ENCODE measurements around the gene NTN3.

Gene NTN3

DNA sequence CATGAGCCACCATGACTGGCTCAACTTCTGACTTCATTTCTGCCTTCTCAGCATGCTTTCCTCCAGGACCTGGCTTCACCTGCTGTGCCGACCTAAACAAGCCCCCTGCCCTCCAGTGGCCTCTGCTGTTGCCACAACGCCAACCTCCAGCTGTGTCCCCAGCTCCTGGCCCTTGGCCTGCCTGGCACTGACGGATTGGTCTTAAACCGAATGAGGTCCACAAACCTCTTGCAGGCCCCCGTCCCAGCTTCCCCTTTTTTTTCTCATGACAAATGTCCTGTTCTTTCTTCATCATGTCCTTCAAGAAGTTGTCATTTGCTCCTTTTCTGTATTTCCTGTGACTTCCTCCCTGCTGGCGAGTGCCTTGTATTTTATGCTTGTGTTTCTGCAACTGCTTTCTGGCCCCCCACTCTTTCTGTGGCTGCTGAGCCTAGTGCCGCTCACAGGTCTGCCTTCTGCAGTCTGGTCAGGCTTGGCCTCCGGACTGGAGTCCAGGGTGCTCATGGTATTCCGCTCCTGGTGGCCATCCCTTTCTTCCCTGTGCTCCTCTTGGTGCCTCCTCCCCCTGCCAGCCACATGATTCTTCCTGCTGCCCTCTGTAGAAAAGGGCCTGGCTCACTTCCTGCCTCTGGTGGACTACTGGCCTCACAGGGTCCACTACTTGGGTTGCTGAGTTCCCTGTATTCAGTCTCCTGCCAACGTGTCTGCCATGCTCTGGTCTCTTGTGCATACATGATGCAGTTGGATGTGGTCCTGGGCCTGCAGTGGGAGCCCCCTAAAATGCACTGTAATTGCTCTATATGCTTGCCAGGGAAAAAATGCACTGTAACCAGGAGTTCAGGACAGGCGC is 45.5 kb downstream of the NTN3 start:
- no peak overlapping the region for H3K27ac ChIP-seq (ENCODE audit: low read depth, low read length)
- H3K4me1 ChIP-seq (ENCODE audit: control insufficient read depth, insufficient read depth, low read length, unreplicated experiment) = peaks cover 45% of the 10 kb centered on the region
- no peaks in the 10 kb centered on the region for H3K27me3 ChIP-seq (ENCODE audit: insufficient read depth, low read length)
- peaks cover 73% of the 10 kb centered on the region for H3K79me2 ChIP-seq (ENCODE audit: control insufficient read depth, insufficient read depth, low read length, unreplicated experiment)
- no peak overlapping the region for H2AFZ ChIP-seq (ENCODE audit: low read length, unreplicated experiment)
- H3K4me3 ChIP-seq (ENCODE audit: low read depth, low read length) = peak overlapping the region; percentile 87
- no peaks in the 10 kb centered on the region for H3K36me3 ChIP-seq (ENCODE audit: insufficient read depth, low read length)

DNA sequence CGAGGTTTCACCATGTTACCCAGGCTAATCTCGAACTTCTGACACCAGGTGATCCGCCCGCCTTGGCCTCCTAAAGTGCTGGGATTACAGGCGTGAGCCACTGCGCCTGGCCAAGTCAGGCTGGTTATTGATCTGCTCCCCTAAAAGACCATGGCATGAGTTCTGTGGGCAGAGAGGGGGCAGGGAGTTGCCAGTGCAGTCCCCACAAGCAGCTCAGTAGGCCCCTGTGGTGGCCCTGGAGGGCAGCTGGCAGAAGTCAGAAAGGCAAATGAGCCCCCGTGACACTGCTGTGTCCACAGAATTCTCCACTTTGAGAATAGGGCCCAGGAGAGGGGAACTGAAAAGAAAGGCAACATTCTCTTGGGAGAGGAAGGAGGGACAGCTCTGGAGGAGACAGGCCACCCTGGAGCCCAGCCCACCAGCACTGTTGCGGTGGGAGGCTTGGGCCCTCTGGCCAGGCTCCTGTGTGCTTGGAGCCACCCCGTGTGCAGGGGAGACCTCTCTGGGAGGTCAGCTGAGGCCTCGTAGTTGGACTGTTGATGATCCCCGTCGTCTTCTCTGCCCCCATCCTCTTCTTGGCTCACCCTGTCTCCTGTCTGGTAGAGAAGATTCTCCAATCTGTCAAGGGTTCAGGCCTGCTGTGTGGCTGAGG is 47.0 kb downstream of the NTN3 start:
- peaks cover 77% of the 10 kb centered on the region for H3K79me2 ChIP-seq (ENCODE audit: control insufficient read depth, insufficient read depth, low read length, unreplicated experiment)
- H3K27ac ChIP-seq (ENCODE audit: low read depth, low read length) = no peak overlapping the region

DNA sequence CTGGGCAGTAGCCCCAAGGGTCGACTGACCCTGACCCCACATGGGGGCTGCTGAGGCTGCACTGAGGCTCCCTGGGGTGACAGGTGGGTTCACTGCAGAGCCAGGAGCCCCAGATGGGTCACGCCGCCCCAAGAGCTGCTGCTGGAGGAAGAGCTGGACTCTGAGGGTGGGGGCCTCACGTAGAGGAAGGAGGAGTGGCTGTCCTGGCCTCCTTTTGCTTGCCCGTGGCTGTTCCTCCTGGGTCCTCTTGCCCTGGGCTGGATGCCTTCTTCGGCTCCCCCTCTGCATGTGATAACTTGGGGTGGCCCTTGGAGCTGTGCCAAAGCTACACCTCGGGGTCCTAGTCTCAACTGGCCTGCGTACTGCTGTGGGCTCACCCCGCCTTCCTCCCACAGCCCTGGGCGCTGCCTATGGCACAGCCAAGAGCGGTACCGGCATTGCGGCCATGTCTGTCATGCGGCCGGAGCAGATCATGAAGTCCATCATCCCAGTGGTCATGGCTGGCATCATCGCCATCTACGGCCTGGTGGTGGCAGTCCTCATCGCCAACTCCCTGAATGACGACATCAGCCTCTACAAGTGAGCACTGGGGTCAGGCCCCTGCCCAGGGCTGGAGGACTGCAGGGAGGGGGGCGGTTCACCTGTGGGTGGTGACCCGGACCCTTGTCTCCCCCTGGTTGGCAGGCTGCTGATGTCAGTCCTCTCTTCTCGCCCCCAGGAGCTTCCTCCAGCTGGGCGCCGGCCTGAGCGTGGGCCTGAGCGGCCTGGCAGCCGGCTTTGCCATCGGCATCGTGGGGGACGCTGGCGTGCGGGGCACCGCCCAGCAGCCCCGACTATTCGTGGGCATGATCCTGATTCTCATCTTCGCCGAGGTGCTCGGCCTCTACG is 48.0 kb downstream of the NTN3 start:
- Histone ChIP-seq H3K79me2 (ENCODE audit: control insufficient read depth, insufficient read depth, low read length, unreplicated experiment) (peaks cover 80% of the 10 kb centered on the region), H3K27me3 (ENCODE audit: insufficient read depth, low read length) (no peaks in the 10 kb centered on the region), H3K4me3 (ENCODE audit: low read depth, low read length) (peak overlapping the region; percentile 55; the same call in 1 of the 2 replicates), H3K4me1 (ENCODE audit: control insufficient read depth, insufficient read depth, low read length, unreplicated experiment) (peaks cover 45% of the 10 kb centered on the region), H3K27ac (ENCODE audit: low read depth, low read length) (0 out of 2 replicates have a peak overlapping the region, but pooled peaks have one; percentile 59), H3K36me3 (ENCODE audit: insufficient read depth, low read length) (no peaks in the 10 kb centered on the region; the same call in 1 of the 2 replicates), H2AFZ (ENCODE audit: low read length, unreplicated experiment) (no peak overlapping the region)

More for the DNA sequence above, 47.0 kb downstream of the NTN3 start:
- Histone ChIP-seq H3K4me1 (ENCODE audit: control insufficient read depth, insufficient read depth, low read length, unreplicated experiment) (peaks cover 45% of the 10 kb centered on the region), H2AFZ (ENCODE audit: low read length, unreplicated experiment) (no peak overlapping the region), H3K27me3 (ENCODE audit: insufficient read depth, low read length) (no peaks in the 10 kb centered on the region), H3K36me3 (ENCODE audit: insufficient read depth, low read length) (no peaks in the 10 kb centered on the region), H3K4me3 (ENCODE audit: low read depth, low read length) (no peak overlapping the region; the same call in 1 of the 2 replicates)

DNA sequence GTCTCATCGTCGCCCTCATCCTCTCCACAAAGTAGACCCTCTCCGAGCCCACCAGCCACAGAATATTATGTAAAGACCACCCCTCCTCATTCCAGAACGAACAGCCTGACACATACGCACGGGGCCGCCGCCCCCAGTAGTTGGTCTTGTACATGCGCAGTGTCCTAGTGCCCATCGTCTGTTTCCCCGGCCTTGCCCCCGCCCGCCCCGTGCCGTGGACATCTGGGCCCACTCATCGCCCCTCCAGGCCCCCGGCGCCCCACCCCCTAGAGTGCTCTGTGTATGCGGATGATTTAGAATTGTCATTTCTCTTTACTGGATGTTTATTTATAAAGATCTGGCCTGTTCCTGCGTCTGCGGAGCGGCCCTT is 48.6 kb downstream of the NTN3 start:
- H3K27me3 ChIP-seq (ENCODE audit: insufficient read depth, low read length) = no peaks in the 10 kb centered on the region
- H3K27ac ChIP-seq (ENCODE audit: low read depth, low read length) = peak overlapping the region; percentile 59
- peaks cover 45% of the 10 kb centered on the region for H3K4me1 ChIP-seq (ENCODE audit: control insufficient read depth, insufficient read depth, low read length, unreplicated experiment)
- H3K36me3 ChIP-seq (ENCODE audit: insufficient read depth, low read length) = peaks cover 4% of the 10 kb centered on the region; the same call in 1 of the 2 replicates
- peaks cover 79% of the 10 kb centered on the region for H3K79me2 ChIP-seq (ENCODE audit: control insufficient read depth, insufficient read depth, low read length, unreplicated experiment)
- H2AFZ ChIP-seq (ENCODE audit: low read length, unreplicated experiment) = no peak overlapping the region
- H3K4me3 ChIP-seq (ENCODE audit: low read depth, low read length) = peak overlapping the region; percentile 55

DNA sequence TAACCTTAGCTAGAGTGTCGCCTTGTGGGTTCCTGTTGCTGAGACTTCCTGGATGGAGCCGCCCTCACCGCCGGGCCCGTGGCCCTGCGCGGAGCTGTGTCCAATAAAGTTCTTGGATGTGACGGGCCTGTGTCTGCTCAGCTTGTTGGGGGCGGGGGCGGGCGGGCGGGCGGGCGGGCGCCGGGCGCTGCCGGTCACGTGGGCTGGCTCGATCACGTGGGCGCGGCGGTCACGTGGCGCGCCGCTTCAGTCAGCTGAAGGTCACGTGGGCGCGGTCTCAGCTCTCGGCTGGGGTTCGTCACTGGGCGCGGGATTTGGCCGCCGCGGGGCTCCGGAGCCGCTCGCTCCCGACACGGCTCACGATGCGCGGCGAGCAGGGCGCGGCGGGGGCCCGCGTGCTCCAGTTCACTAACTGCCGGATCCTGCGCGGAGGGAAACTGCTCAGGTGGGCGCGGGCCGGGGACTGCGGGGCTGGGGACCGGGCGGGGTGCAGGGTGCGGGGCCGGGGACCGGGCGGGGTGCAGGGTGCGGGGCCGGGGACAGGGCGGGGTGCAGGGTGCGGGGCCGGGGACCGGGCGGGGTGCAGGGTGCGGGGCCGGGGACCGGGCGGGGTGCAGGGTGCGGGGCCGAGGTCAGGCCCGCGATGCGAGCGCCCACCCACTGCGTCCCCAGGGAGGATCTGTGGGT is 49.1 kb downstream of the NTN3 start, which contains the start of gene AMDHD2:
AMDHD2 (plus strand) TSS at position 275 of the 687 bp plus-strand sequence; CDS start at position 363, 88 bp downstream.
- H3K79me2 ChIP-seq (ENCODE audit: control insufficient read depth, insufficient read depth, low read length, unreplicated experiment) = peaks cover 74% of the 10 kb centered on the region
- H3K27me3 ChIP-seq (ENCODE audit: insufficient read depth, low read length) = no peaks in the 10 kb centered on the region
- H3K4me1 ChIP-seq (ENCODE audit: control insufficient read depth, insufficient read depth, low read length, unreplicated experiment) = peaks cover 44% of the 10 kb centered on the region
- peak within 1 kb of the TSS; percentile 59 for H3K27ac ChIP-seq (ENCODE audit: low read depth, low read length)
- no peak within 1 kb of the TSS for H2AFZ ChIP-seq (ENCODE audit: low read length, unreplicated experiment)
- peak within 1 kb of the TSS; percentile 96 for H3K4me3 ChIP-seq (ENCODE audit: low read depth, low read length)
- H3K36me3 ChIP-seq (ENCODE audit: insufficient read depth, low read length) = peaks cover 6% of the 10 kb centered on the region; the same call in 1 of the 2 replicates

DNA sequence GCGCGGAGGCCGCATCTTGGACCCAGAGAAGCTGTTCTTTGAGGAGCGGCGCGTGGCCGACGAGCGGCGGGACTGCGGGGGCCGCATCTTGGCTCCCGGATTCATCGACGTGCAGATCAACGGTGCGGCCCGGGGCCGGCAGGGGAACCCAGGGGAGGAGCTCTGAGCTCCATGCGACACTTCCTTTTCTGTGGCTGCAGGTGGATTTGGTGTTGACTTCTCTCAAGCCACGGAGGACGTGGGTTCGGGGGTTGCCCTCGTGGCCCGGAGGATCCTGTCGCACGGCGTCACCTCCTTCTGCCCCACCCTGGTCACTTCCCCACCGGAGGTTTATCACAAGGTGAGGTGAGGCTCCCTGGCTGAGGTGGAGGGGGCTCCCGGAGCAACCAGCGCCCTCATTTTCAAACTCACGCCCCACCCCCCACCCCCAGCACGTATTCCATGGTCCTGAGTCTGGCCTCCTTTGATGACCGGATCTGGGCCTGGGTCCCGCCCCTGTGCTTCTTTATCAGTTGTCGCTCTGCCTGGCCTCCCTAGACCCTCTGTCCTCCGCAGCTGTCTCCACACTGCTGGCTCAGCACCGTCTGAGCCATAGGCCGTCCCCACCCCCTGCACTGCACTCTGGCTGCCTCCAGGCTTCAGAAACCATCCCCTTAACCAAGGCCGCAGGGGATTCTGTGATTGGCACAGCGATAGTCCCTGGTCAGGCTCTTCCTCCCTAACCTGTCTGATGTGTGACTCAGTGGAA is 49.9 kb downstream of the NTN3 start:
- H3K36me3 ChIP-seq (ENCODE audit: insufficient read depth, low read length) = peaks cover 6% of the 10 kb centered on the region; the same call in 1 of the 2 replicates
- no peaks in the 10 kb centered on the region for H3K27me3 ChIP-seq (ENCODE audit: insufficient read depth, low read length)
- H3K4me1 ChIP-seq (ENCODE audit: control insufficient read depth, insufficient read depth, low read length, unreplicated experiment) = peaks cover 37% of the 10 kb centered on the region
- peaks cover 68% of the 10 kb centered on the region for H3K79me2 ChIP-seq (ENCODE audit: control insufficient read depth, insufficient read depth, low read length, unreplicated experiment)
- H3K4me3 ChIP-seq (ENCODE audit: low read depth, low read length) = peak overlapping the region; percentile 96
- no peak overlapping the region for H2AFZ ChIP-seq (ENCODE audit: low read length, unreplicated experiment)
- H3K27ac ChIP-seq (ENCODE audit: low read depth, low read length) = no peak overlapping the region; the same call in 1 of the 2 replicates
